NCI-H524 treated with DMSO at 0.1 percent for 48 hours (cell line): ENCODE results near the gene STON2.

ENCODE experiments used
- DNase-seq: peaks from one replicate; lab custom pipeline; 2025; lab: John Stamatoyannopoulos, UW

Gene STON2

GRCh38 chr14:81332725-81333124 lies 67.4 kb downstream of the STON2 start:
- no peak for DNase-seq

GRCh38 chr14:81331229-81332021 lies 68.7 kb downstream of the STON2 start:
- DNase-seq = no peak

- DNase-seq = no peak
These were observed 69.5 kb downstream of the STON2 start for GRCh38 chr14:81330619-81331122.

- no peak for DNase-seq
These were observed 70.3 kb downstream of the STON2 start for GRCh38 chr14:81329640-81330381.

- no peak for DNase-seq
These were observed 73.7 kb downstream of the STON2 start for GRCh38 chr14:81326451-81326850.

- DNase-seq = peak; percentile 46
These were observed 76.1 kb downstream of the STON2 start for GRCh38 chr14:81324011-81324410.

GRCh38 chr14:81323093-81323492 lies 77.0 kb downstream of the STON2 start:
- DNase-seq = no peak

GRCh38 chr14:81319946-81320345 lies 80.2 kb downstream of the STON2 start:
- no peak for DNase-seq

GRCh38 chr14:81319314-81319713 lies 80.8 kb downstream of the STON2 start:
- no peak for DNase-seq

- no peak for DNase-seq
These were observed 84.8 kb downstream of the STON2 start for GRCh38 chr14:81315341-81315740.

GRCh38 chr14:81314443-81315175 lies 85.5 kb downstream of the STON2 start:
- DNase-seq = peak; percentile 53

- no peak for DNase-seq
These were observed 86.2 kb downstream of the STON2 start for GRCh38 chr14:81313775-81314429.

- peak; percentile 50 for DNase-seq
These were observed 86.9 kb downstream of the STON2 start for GRCh38 chr14:81313200-81313599.

GRCh38 chr14:81312289-81312876 lies 87.7 kb downstream of the STON2 start:
- DNase-seq = no peak

GRCh38 chr14:81311778-81312177 lies 88.3 kb downstream of the STON2 start:
- DNase-seq = no peak

GRCh38 chr14:81311141-81311540 lies 89.0 kb downstream of the STON2 start:
- peak; percentile 39 for DNase-seq

- no peak for DNase-seq
These were observed 89.5 kb downstream of the STON2 start for GRCh38 chr14:81310606-81311005.

- DNase-seq = no peak
These were observed 90.6 kb downstream of the STON2 start for GRCh38 chr14:81309511-81309910.

GRCh38 chr14:81305743-81306142 lies 94.4 kb downstream of the STON2 start:
- no peak for DNase-seq

GRCh38 chr14:81305065-81305464 lies 95.1 kb downstream of the STON2 start:
- no peak for DNase-seq

- no peak for DNase-seq
These were observed 96.7 kb downstream of the STON2 start for GRCh38 chr14:81303258-81303935.
